HCT116 (cell line): ENCODE measurements around the gene TMCC3.
A peak's percentile ranks its signal among the peaks of the same experiment; 100 is the strongest.

Experiments used
- ATF3 ChIP-seq: IDR thresholded peaks from 2 replicates; pipeline ENCODE4 v1.6.1; 2012
- CTCF ChIP-seq, 3 experiments: fragments of 200-600 bp in 1 of 3; sonication (generic) in 1 of 3; IDR thresholded peaks in 2 of 3; conservative IDR thresholded peaks in 1 of 3; 2 replicates each; pipeline ENCODE4 v1.5.1; 2012 to 2017; ENCODE audit warnings: low read depth in 2 of 3, low read length in 2 of 3, antibody characterized with exemption in 1 of 3, borderline replicate concordance in 1 of 3, control low read depth in 1 of 3, mild to moderate bottlenecking in 1 of 3, mixed read lengths in 1 of 3, mixed run types in 1 of 3, moderate library complexity in 1 of 3; ENCODE audit not compliant: insufficient read depth in 1 of 3
- EZH2 ChIP-seq: fragments of 200-600 bp; sonication (generic); IDR thresholded peaks from 2 replicates; pipeline ENCODE4 v1.6.1; 2017; ENCODE audit warnings: antibody characterized with exemption, mixed run types
- POLR2A ChIP-seq: IDR thresholded peaks from 2 replicates; pipeline ENCODE4 v1.7.0; 2011; ENCODE audit warnings: borderline replicate concordance; ENCODE audit not compliant: insufficient read depth, insufficient read length; ENCODE audit errors: extremely low read depth
- POLR2AphosphoS5 ChIP-seq: IDR thresholded peaks from 2 replicates; pipeline ENCODE4 v1.6.1; 2011; ENCODE audit warnings: mild to moderate bottlenecking, low read depth, low read length, moderate library complexity
- REST ChIP-seq: IDR thresholded peaks from 2 replicates; pipeline ENCODE4 v1.6.1; 2012; ENCODE audit warnings: low read depth
- YY1 ChIP-seq: IDR thresholded peaks from 2 replicates; pipeline ENCODE4 v1.6.1; 2011; ENCODE audit warnings: low read length, low read depth, moderate library complexity, mild to moderate bottlenecking; ENCODE audit not compliant: insufficient replicate concordance; ENCODE audit errors: extremely low read depth

- no peak for TF ChIP-seq CTCF (IDR thresholded peaks at IDR 0.05 in 2 of 3, conservative IDR thresholded peaks at IDR 0.05 in 1 of 3; ENCODE audit: borderline replicate concordance in 1 of 3, insufficient read depth in 1 of 3, low read depth in 2 of 3, low read length in 2 of 3)
- no peak for TF ChIP-seq EZH2
- TF ChIP-seq YY1 = no peak
- no peak for TF ChIP-seq POLR2A
- no peak for TF ChIP-seq REST
- peak; percentile 65 for TF ChIP-seq POLR2AphosphoS5
- TF ChIP-seq ATF3 = no peak
Observed at GRCh38 chr12:94650143-94651056, at the start of gene TMCC3.
